Neural crest cell (in vitro differentiated cells): ENCODE data around the gene ATP1A1. TPM values are rescaled to one million over a fixed set of nuclear protein-coding genes. Genes with fewer than 3 reads are reported as not detected.

Experiments used
- DNase-seq: peaks from one replicate; pipeline ENCODE4 v3.0.0; 2021; ENCODE audit warnings: low read depth, mixed read lengths, low spot score
- H3K27ac Mint-ChIP-seq: one replicate; pipeline ENCODE4 v1.8.0; 2021; ENCODE audit warnings: mild to moderate bottlenecking, mixed read lengths; ENCODE audit not compliant: unreplicated experiment
- H3K27me3 Mint-ChIP-seq: 2 replicates; pipeline ENCODE4 v1.8.0; 2021; ENCODE audit warnings: low read depth, mild to moderate bottlenecking, mixed read lengths
- H3K36me3 Mint-ChIP-seq: 2 replicates; pipeline ENCODE4 v1.8.0; 2021; ENCODE audit warnings: low read depth, mild to moderate bottlenecking, mixed read lengths
- H3K4me1 Mint-ChIP-seq: 2 replicates; pipeline ENCODE4 v1.8.0; 2021; ENCODE audit warnings: mixed read lengths
- H3K4me3 Mint-ChIP-seq: one replicate; pipeline ENCODE4 v1.8.0; 2021; ENCODE audit warnings: mild to moderate bottlenecking, mixed read lengths
- H3K9me3 Mint-ChIP-seq: 2 replicates; pipeline ENCODE4 v1.8.0; 2021; ENCODE audit warnings: mixed read lengths
- CTCF ChIP-seq: fragments of 200-600 bp; sonication (generic); conservative IDR thresholded peaks from 2 replicates; pipeline ENCODE4 v1.5.0; 2021; ENCODE audit warnings: antibody characterized with exemption, mild to moderate bottlenecking
- total RNA-seq: library from RNA; stranded (reverse); gene quantifications from 2 replicates; pipeline ENCODE4 v1.2.1, GENCODE V29; 2021

The ATP1A1 gene
- total RNA-seq, 1 donor from 2014 or later: 176 TPM

- Mint-ChIP-seq H3K4me1 (peaks cover 23% of the 10 kb centered on the region), H3K27me3 (no peaks in the 10 kb centered on the region), H3K4me3 (peak overlapping the region; percentile 7), H3K9me3 (no peaks in the 10 kb centered on the region), H3K36me3 (peaks cover 1% of the 10 kb centered on the region), H3K27ac (no peak overlapping the region)
- no peak for TF ChIP-seq CTCF
- no peak for DNase-seq
These were observed 38.9 kb downstream of the ATP1A1 start for GRCh38 chr1:116411784-116412479.

- no peaks in the 10 kb centered on the region for H3K9me3 Mint-ChIP-seq
- no peak for TF ChIP-seq CTCF
- H3K4me1 Mint-ChIP-seq: peaks cover 26% of the 10 kb centered on the region
- H3K27ac Mint-ChIP-seq: no peak overlapping the region
- H3K4me3 Mint-ChIP-seq: no peak overlapping the region
- no peak for DNase-seq
- no peaks in the 10 kb centered on the region for H3K27me3 Mint-ChIP-seq
- no peaks in the 10 kb centered on the region for H3K36me3 Mint-ChIP-seq
These were observed 39.4 kb downstream of the ATP1A1 start for GRCh38 chr1:116412480-116412798.

- no peak overlapping the region for H3K4me3 Mint-ChIP-seq
- H3K27me3 Mint-ChIP-seq: no peaks in the 10 kb centered on the region
- no peak for TF ChIP-seq CTCF
- no peak for DNase-seq
- peaks cover 30% of the 10 kb centered on the region for H3K4me1 Mint-ChIP-seq
- H3K9me3 Mint-ChIP-seq: no peaks in the 10 kb centered on the region
- no peak overlapping the region for H3K27ac Mint-ChIP-seq
- no peaks in the 10 kb centered on the region for H3K36me3 Mint-ChIP-seq
These were observed 39.9 kb downstream of the ATP1A1 start for GRCh38 chr1:116412898-116413297.

GRCh38 chr1:116413414-116413813, 40.4 kb downstream of the ATP1A1 start:
- Mint-ChIP-seq H3K27me3 (no peaks in the 10 kb centered on the region), H3K4me1 (peaks cover 35% of the 10 kb centered on the region), H3K27ac (no peak overlapping the region), H3K4me3 (no peak overlapping the region), H3K9me3 (no peaks in the 10 kb centered on the region), H3K36me3 (no peaks in the 10 kb centered on the region)
- no peak for DNase-seq
- no peak for TF ChIP-seq CTCF

- Mint-ChIP-seq H3K27ac (no peak overlapping the region), H3K36me3 (no peaks in the 10 kb centered on the region), H3K27me3 (no peaks in the 10 kb centered on the region), H3K9me3 (no peaks in the 10 kb centered on the region), H3K4me3 (no peak overlapping the region), H3K4me1 (peaks cover 41% of the 10 kb centered on the region)
- no peak for TF ChIP-seq CTCF
- DNase-seq: no peak
These were observed 41.3 kb downstream of the ATP1A1 start for GRCh38 chr1:116414364-116414763.
